GM23338 (cell line): ENCODE measurements around the gene SLC9A3. TPM values are rescaled to one million over a fixed set of nuclear protein-coding genes. Genes with fewer than 3 reads are reported as not detected.

Experiments used
- ATAC-seq: fragments of 200-7000 bp; cut with Tn5 transposase; 3 replicates; pipeline ENCODE4 v1.9.1; 2020
- DNase-seq: peaks from one replicate; pipeline ENCODE4 v3.0.0-alpha.2; 2015; ENCODE audit warnings: low spot score
- H2AFZ ChIP-seq: fragments of 200-600 bp; sonication (generic); 2 replicates; pipeline ENCODE4 v1.8.0; 2016; ENCODE audit warnings: antibody characterized with exemption, mild to moderate bottlenecking, moderate library complexity
- H3F3A ChIP-seq: fragments of 200-600 bp; sonication (generic); replicated peaks from 2 replicates; pipeline ENCODE4 v1.8.0; 2017; ENCODE audit warnings: antibody characterized with exemption, mixed run types, low read depth
- H3K27ac ChIP-seq: fragments of 200-600 bp; sonication (generic); 2 replicates; pipeline ENCODE4 v1.6.1; 2016; ENCODE audit warnings: low read depth
- H3K27me3 ChIP-seq: fragments of 200-600 bp; sonication (generic); 2 replicates; pipeline ENCODE4 v1.8.0; 2016; ENCODE audit warnings: mild to moderate bottlenecking, mixed run types, moderate library complexity; ENCODE audit not compliant: insufficient read depth
- H3K36me3 ChIP-seq: fragments of 200-600 bp; sonication (generic); 2 replicates; pipeline ENCODE4 v1.8.0; 2016; ENCODE audit warnings: mild to moderate bottlenecking; ENCODE audit not compliant: insufficient read depth
- H3K4me1 ChIP-seq: fragments of 200-600 bp; sonication (generic); 2 replicates; pipeline ENCODE4 v1.8.0; 2016; ENCODE audit warnings: mild to moderate bottlenecking, moderate library complexity; ENCODE audit not compliant: insufficient read depth
- H3K4me2 ChIP-seq: fragments of 200-600 bp; sonication (generic); 2 replicates; pipeline ENCODE4 v1.7.1; 2017; ENCODE audit warnings: mixed run types
- H3K4me3 ChIP-seq: fragments of 200-600 bp; sonication (generic); 2 replicates; pipeline ENCODE4 v1.6.1; 2016; ENCODE audit warnings: mixed run types
- H3K79me2 ChIP-seq: fragments of 200-600 bp; sonication (generic); replicated peaks from 2 replicates; pipeline ENCODE4 v1.8.0; 2017; ENCODE audit warnings: mild to moderate bottlenecking; ENCODE audit not compliant: insufficient read depth
- H3K9me2 ChIP-seq: fragments of 200-600 bp; sonication (generic); 2 replicates; pipeline ENCODE4 v1.8.0; 2017; ENCODE audit not compliant: insufficient read depth
- H4K20me1 ChIP-seq: fragments of 200-600 bp; sonication (generic); replicated peaks from 2 replicates; pipeline ENCODE4 v1.8.0; 2017; ENCODE audit warnings: mild to moderate bottlenecking; ENCODE audit not compliant: insufficient read depth
- H3K27ac Mint-ChIP-seq: 2 replicates; pipeline ENCODE4 v1.8.0; 2020; ENCODE audit warnings: inconsistent platforms, mild to moderate bottlenecking, moderate library complexity, mixed read lengths
- H3K27me3 Mint-ChIP-seq: 3 replicates; pipeline ENCODE4 v1.8.0; 2022; ENCODE audit warnings: low read depth, mild to moderate bottlenecking, moderate library complexity, mixed read lengths, inconsistent platforms; ENCODE audit not compliant: insufficient read depth, poor library complexity
- H3K36me3 Mint-ChIP-seq: 3 replicates; pipeline ENCODE4 v1.8.0; 2021; ENCODE audit warnings: low read depth, mild to moderate bottlenecking, inconsistent platforms, moderate library complexity, mixed read lengths
- H3K4me1 Mint-ChIP-seq: 3 replicates; pipeline ENCODE4 v1.8.0; 2020; ENCODE audit warnings: mild to moderate bottlenecking, inconsistent platforms, mixed read lengths
- H3K4me3 Mint-ChIP-seq: 3 replicates; pipeline ENCODE4 v1.8.0; 2021; ENCODE audit warnings: moderate library complexity, mild to moderate bottlenecking, inconsistent platforms, mixed read lengths
- H3K9me3 Mint-ChIP-seq: 3 replicates; pipeline ENCODE4 v1.8.0; 2020; ENCODE audit warnings: moderate library complexity, mild to moderate bottlenecking, inconsistent platforms, mixed read lengths
- CREB1 ChIP-seq: fragments of 250-450 bp; sonication (Bioruptor Pico); IDR thresholded peaks from 2 replicates; pipeline ENCODE4 v1.5.0; 2020; ENCODE audit warnings: low read depth, mild to moderate bottlenecking, moderate library complexity
- CTCF ChIP-seq, 2 experiments: fragments of 200-600 bp in 1 of 2; sonication (generic) in 1 of 2; conservative IDR thresholded peaks; 2 replicates each; pipeline versions ENCODE4 v1.5.1 to v1.6.1; 2016 to 2017; ENCODE audit warnings: antibody characterized with exemption in 2 of 2, low read depth in 2 of 2, mild to moderate bottlenecking in 2 of 2, moderate library complexity in 1 of 2
- EZH2phosphoT487 ChIP-seq: fragments of 200-600 bp; sonication (generic); IDR thresholded peaks from one replicate; pipeline ENCODE4 v1.8.1; 2018; ENCODE audit warnings: antibody characterized with exemption; ENCODE audit not compliant: unreplicated experiment
- JUNB ChIP-seq: IDR thresholded peaks from one replicate; pipeline ENCODE4 v1.6.1; 2016; ENCODE audit warnings: antibody characterized with exemption; ENCODE audit not compliant: unreplicated experiment
- NANOG ChIP-seq: IDR thresholded peaks from 2 replicates; pipeline ENCODE4 v1.6.1; 2016; ENCODE audit warnings: antibody characterized with exemption, borderline replicate concordance
- POLR2AphosphoS5 ChIP-seq: IDR thresholded peaks from 2 replicates; pipeline ENCODE4 v1.6.1; 2016; ENCODE audit warnings: antibody characterized with exemption, low read depth
- REST ChIP-seq: IDR thresholded peaks from one replicate; pipeline ENCODE4 v1.6.1; 2018; ENCODE audit warnings: antibody characterized with exemption; ENCODE audit not compliant: unreplicated experiment
- ZNF114 ChIP-seq: fragments of 250-450 bp; sonication (Bioruptor Pico); IDR thresholded peaks from 2 replicates; pipeline ENCODE4 v1.5.0; 2020; ENCODE audit warnings: mild to moderate bottlenecking, moderate library complexity
- ZNF331 ChIP-seq: fragments of 250-450 bp; sonication (Bioruptor Pico); IDR thresholded peaks from 2 replicates; pipeline ENCODE4 v1.5.0; 2020; ENCODE audit warnings: low read depth, mild to moderate bottlenecking, moderate library complexity
- polyA plus RNA-seq: library from polyadenylated mRNA; unstranded; fragments of >200 nt; fragmentation: Nextera tagmentation; extraction: Ambion mirVana; gene quantifications from 2 replicates; pipeline ENCODE4 v1.2.1, GENCODE V29; 2016
- total RNA-seq: library from RNA; depleted of rRNA; stranded (reverse); fragments of >200 nt; shearing (Covaris generic); gene quantifications from 2 replicates; pipeline ENCODE4 v1.2.3, GENCODE V29; 2014
- TF ChIP-seq, protein P1 (sequence below): fragments of 250-450 bp; sonication (Bioruptor Pico); IDR thresholded peaks from 2 replicates; pipeline ENCODE4 v1.5.0; 2020; ENCODE audit warnings: mild to moderate bottlenecking, moderate library complexity
- TF ChIP-seq, protein P2 (sequence below): IDR thresholded peaks from 2 replicates; pipeline ENCODE4 v1.6.1; 2016; ENCODE audit warnings: antibody characterized with exemption

SLC9A3 gene
- total and polyA plus RNA-seq, 2 experiments from 2014 or later = 0.39 to 3.1 TPM

- Histone ChIP-seq H3K36me3 (no peaks in the 10 kb centered on the region), H3K4me2 (no peak overlapping the region), H3F3A (no peaks in the 10 kb centered on the region), H3K9me2 (no peaks in the 10 kb centered on the region), H4K20me1 (no peaks in the 10 kb centered on the region), H2AFZ (no peak overlapping the region), H3K4me3 (no peak overlapping the region), H3K27me3 (peaks cover 5% of the 10 kb centered on the region; the same call in 1 of the 2 replicates), H3K4me1 (no peaks in the 10 kb centered on the region), H3K79me2 (no peaks in the 10 kb centered on the region), H3K27ac (no peak overlapping the region)
- DNase-seq = no peak
- TF ChIP-seq REST (no peak), POLR2AphosphoS5 (no peak), JUNB (no peak), EZH2phosphoT487 (no peak), ZNF331 (CRISPR knock-in tag) (no peak), CREB1 (CRISPR knock-in tag) (no peak), CTCF (conservative IDR thresholded peaks at IDR 0.05; ENCODE audit: low read depth in 2 of 2) (no peak), NANOG (no peak), ZNF114 (CRISPR knock-in tag) (no peak)
- TF ChIP-seq, protein P1, sequence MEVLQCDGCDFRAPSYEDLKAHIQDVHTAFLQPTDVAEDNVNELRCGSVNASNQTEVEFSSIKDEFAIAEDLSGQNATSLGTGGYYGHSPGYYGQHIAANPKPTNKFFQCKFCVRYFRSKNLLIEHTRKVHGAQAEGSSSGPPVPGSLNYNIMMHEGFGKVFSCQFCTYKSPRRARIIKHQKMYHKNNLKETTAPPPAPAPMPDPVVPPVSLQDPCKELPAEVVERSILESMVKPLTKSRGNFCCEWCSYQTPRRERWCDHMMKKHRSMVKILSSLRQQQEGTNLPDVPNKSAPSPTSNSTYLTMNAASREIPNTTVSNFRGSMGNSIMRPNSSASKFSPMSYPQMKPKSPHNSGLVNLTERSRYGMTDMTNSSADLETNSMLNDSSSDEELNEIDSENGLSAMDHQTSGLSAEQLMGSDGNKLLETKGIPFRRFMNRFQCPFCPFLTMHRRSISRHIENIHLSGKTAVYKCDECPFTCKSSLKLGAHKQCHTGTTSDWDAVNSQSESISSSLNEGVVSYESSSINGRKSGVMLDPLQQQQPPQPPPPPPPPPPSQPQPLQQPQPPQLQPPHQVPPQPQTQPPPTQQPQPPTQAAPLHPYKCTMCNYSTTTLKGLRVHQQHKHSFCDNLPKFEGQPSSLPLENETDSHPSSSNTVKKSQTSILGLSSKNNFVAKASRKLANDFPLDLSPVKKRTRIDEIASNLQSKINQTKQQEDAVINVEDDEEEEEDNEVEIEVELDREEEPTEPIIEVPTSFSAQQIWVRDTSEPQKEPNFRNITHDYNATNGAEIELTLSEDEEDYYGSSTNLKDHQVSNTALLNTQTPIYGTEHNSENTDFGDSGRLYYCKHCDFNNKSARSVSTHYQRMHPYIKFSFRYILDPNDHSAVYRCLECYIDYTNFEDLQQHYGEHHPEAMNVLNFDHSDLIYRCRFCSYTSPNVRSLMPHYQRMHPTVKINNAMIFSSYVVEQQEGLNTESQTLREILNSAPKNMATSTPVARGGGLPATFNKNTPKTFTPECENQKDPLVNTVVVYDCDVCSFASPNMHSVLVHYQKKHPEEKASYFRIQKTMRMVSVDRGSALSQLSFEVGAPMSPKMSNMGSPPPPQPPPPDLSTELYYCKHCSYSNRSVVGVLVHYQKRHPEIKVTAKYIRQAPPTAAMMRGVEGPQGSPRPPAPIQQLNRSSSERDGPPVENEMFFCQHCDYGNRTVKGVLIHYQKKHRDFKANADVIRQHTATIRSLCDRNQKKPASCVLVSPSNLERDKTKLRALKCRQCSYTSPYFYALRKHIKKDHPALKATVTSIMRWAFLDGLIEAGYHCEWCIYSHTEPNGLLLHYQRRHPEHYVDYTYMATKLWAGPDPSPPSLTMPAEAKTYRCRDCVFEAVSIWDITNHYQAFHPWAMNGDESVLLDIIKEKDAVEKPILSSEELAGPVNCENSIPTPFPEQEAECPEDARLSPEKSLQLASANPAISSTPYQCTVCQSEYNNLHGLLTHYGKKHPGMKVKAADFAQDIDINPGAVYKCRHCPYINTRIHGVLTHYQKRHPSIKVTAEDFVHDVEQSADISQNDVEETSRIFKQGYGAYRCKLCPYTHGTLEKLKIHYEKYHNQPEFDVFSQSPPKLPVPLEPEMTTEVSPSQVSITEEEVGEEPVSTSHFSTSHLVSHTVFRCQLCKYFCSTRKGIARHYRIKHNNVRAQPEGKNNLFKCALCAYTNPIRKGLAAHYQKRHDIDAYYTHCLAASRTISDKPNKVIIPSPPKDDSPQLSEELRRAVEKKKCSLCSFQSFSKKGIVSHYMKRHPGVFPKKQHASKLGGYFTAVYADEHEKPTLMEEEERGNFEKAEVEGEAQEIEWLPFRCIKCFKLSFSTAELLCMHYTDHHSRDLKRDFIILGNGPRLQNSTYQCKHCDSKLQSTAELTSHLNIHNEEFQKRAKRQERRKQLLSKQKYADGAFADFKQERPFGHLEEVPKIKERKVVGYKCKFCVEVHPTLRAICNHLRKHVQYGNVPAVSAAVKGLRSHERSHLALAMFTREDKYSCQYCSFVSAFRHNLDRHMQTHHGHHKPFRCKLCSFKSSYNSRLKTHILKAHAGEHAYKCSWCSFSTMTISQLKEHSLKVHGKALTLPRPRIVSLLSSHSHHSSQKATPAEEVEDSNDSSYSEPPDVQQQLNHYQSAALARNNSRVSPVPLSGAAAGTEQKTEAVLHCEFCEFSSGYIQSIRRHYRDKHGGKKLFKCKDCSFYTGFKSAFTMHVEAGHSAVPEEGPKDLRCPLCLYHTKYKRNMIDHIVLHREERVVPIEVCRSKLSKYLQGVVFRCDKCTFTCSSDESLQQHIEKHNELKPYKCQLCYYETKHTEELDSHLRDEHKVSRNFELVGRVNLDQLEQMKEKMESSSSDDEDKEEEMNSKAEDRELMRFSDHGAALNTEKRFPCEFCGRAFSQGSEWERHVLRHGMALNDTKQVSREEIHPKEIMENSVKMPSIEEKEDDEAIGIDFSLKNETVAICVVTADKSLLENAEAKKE (CRISPR knock-in tag) = no peak
- TF ChIP-seq, protein P2, sequence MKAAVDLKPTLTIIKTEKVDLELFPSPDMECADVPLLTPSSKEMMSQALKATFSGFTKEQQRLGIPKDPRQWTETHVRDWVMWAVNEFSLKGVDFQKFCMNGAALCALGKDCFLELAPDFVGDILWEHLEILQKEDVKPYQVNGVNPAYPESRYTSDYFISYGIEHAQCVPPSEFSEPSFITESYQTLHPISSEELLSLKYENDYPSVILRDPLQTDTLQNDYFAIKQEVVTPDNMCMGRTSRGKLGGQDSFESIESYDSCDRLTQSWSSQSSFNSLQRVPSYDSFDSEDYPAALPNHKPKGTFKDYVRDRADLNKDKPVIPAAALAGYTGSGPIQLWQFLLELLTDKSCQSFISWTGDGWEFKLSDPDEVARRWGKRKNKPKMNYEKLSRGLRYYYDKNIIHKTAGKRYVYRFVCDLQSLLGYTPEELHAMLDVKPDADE = no peak
- no peak for ATAC-seq
- no peaks in the 10 kb centered on the region for H3K36me3 Mint-ChIP-seq
- no peaks in the 10 kb centered on the region for H3K9me3 Mint-ChIP-seq
- H3K4me1 Mint-ChIP-seq = no peaks in the 10 kb centered on the region
- no peak overlapping the region for H3K27ac Mint-ChIP-seq
- H3K27me3 Mint-ChIP-seq = peaks cover 19% of the 10 kb centered on the region
- no peak overlapping the region for H3K4me3 Mint-ChIP-seq
Measured at GRCh38 chr5:481347-481746, 42.9 kb downstream of the SLC9A3 start.
